NCI-H774 (cell line): ENCODE data around the gene CHST12.
"Not testable (repeated sequence)": the region's sequence is repeated elsewhere in the genome, so short reads cannot be mapped to it uniquely, and the experiment has no call there.

ENCODE experiments used
- DNase-seq: peaks from one replicate; lab custom pipeline; 2025; lab: John Stamatoyannopoulos, UW

Gene CHST12

GRCh38 chr7:2403718-2404648 is 572 bp downstream of the CHST12 start:
- no peak for DNase-seq

GRCh38 chr7:2404714-2405119 is 1.3 kb downstream of the CHST12 start:
- DNase-seq: no peak

GRCh38 chr7:2405201-2405600 is 1.8 kb downstream of the CHST12 start:
- no peak for DNase-seq

GRCh38 chr7:2405601-2406345 is 2.4 kb downstream of the CHST12 start:
- DNase-seq: no peak

GRCh38 chr7:2409745-2410414 is 6.5 kb downstream of the CHST12 start:
- no peak for DNase-seq

- DNase-seq: no peak
These were observed 7.6 kb downstream of the CHST12 start for GRCh38 chr7:2411049-2411448.

GRCh38 chr7:2411815-2412586 is 8.6 kb downstream of the CHST12 start:
- DNase-seq: no peak

GRCh38 chr7:2412587-2413201 is 9.3 kb downstream of the CHST12 start:
- DNase-seq: no peak

- no peak for DNase-seq
These were observed 12.7 kb downstream of the CHST12 start for GRCh38 chr7:2416063-2416462.

- no peak for DNase-seq
These were observed 13.2 kb downstream of the CHST12 start for GRCh38 chr7:2416650-2417049.

- not testable (repeated sequence) for DNase-seq
These were observed 13.8 kb downstream of the CHST12 start for GRCh38 chr7:2417178-2417577.

GRCh38 chr7:2417981-2418481 is 14.6 kb downstream of the CHST12 start:
- DNase-seq: no peak

- no peak for DNase-seq
These were observed 17.0 kb downstream of the CHST12 start for GRCh38 chr7:2420216-2420933.

- no peak for DNase-seq
These were observed 18.5 kb downstream of the CHST12 start for GRCh38 chr7:2421943-2422310.

- DNase-seq: no peak
These were observed 22.3 kb downstream of the CHST12 start for GRCh38 chr7:2425749-2426148.

- DNase-seq: no peak
These were observed 28.0 kb downstream of the CHST12 start for GRCh38 chr7:2431260-2431867.

- DNase-seq: no peak
These were observed 29.7 kb downstream of the CHST12 start for GRCh38 chr7:2432910-2433712.

GRCh38 chr7:2433713-2434550 is 30.5 kb downstream of the CHST12 start:
- no peak for DNase-seq
